H1 (cell line): ENCODE data around the gene UBE2D2.

Experiments used
- CBX5 ChIP-seq: fragments of 300-800, 300-1000 bp; sonication (generic); IDR thresholded peaks from 2 replicates; pipeline ENCODE4 v1.7.1; 2016; ENCODE audit warnings: antibody characterized with exemption, low read length, low read depth
- CHD2 ChIP-seq: IDR thresholded peaks from 2 replicates; pipeline ENCODE4 v1.6.1; 2012; ENCODE audit warnings: low read length, improper control_type of control experiment
- EZH2 ChIP-seq: fragments of 200-600 bp; sonication (generic); IDR thresholded peaks from 2 replicates; pipeline ENCODE4 v1.7.1; 2012; ENCODE audit warnings: low read depth, mild to moderate bottlenecking, moderate library complexity, low read length, inconsistent platforms; ENCODE audit not compliant: severe bottlenecking
- JUN ChIP-seq: IDR thresholded peaks from 2 replicates; pipeline ENCODE4 v1.6.1; 2011; ENCODE audit warnings: low read depth, mild to moderate bottlenecking, improper control_type of control experiment, low read length
- KDM1A ChIP-seq: fragments of 200-600, 300-600 bp; sonication (generic); IDR thresholded peaks from 2 replicates; pipeline ENCODE4 v1.7.1; 2016; ENCODE audit warnings: mild to moderate bottlenecking, low read length, borderline replicate concordance
- POLR2AphosphoS5 ChIP-seq: IDR thresholded peaks from 2 replicates; pipeline ENCODE4 v1.6.1; 2011; ENCODE audit warnings: low read depth, low read length
- RNF2 ChIP-seq: fragments of 200-900, 300-1000 bp; sonication (generic); IDR thresholded peaks from 2 replicates; pipeline ENCODE4 v1.7.1; 2016; ENCODE audit warnings: borderline replicate concordance, low read depth, mild to moderate bottlenecking, antibody characterized with exemption, low read length; ENCODE audit not compliant: poor library complexity, severe bottlenecking; ENCODE audit errors: missing control alignments
- SRF ChIP-seq: IDR thresholded peaks from 2 replicates; pipeline ENCODE4 v1.6.1; 2011; ENCODE audit warnings: mild to moderate bottlenecking, low read depth, low read length, moderate library complexity
- ZNF274 ChIP-seq: IDR thresholded peaks from 2 replicates; pipeline ENCODE4 v1.7.0; 2012; ENCODE audit warnings: low read length, borderline replicate concordance; ENCODE audit errors: extremely low read depth
- TF ChIP-seq, protein P1 (sequence below), 3 experiments: IDR thresholded peaks; 1 replicate in 2 of 3; 2 replicates in 1 of 3; pipeline versions ENCODE4 v1.5.1 to v1.6.1; 2011; ENCODE audit warnings: low read length in 3 of 3, mild to moderate bottlenecking in 3 of 3, inconsistent platforms in 2 of 3, low read depth in 1 of 3, moderate library complexity in 1 of 3; ENCODE audit not compliant: insufficient read depth in 1 of 3; ENCODE audit errors: control extremely low read depth in 1 of 3
- TF ChIP-seq, protein P2 (sequence below): IDR thresholded peaks from 2 replicates; pipeline ENCODE4 v1.6.1; 2012; ENCODE audit warnings: inconsistent platforms

DNA sequence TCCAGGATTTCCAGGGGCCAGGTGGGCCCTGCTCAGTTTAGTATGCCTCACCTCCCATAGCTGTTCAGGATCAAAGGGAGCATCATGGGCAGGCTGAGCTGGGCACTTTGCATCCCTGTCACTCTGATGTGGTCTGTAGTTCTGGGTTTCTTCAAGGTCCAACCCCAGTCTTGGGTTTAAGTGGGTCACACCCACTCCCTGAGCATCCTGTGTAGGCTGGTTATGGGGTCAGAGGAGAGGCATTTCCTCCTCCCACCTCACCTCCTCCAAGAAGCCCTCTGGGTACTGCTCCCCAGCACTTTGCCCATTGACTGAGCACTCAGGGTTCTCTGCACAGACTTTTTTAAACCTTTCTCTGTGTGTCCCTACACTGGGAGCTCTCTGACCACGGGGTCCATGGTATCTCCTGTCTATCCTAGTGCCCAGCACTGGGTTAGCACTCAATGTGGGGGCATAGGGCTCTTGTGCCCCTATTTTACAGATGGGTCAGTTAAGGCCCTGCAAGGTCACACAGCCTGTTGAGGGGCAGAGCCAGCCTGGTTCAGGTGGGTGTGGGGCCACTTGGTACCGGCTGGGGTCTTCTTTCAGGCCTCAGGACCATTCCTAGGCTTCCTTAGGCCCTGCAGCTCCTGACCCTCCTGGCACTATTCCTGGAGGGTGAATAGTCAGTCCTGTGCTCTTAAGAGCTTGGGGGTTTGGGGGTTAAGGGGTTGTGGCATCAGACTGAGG is 106.0 kb downstream of the UBE2D2 start:
- TF ChIP-seq JUN (no peak), CHD2 (no peak), EZH2 (no peak), POLR2AphosphoS5 (no peak), CBX5 (no peak), RNF2 (no peak), KDM1A (no peak), ZNF274 (no peak), SRF (no peak)
- TF ChIP-seq, protein P1, sequence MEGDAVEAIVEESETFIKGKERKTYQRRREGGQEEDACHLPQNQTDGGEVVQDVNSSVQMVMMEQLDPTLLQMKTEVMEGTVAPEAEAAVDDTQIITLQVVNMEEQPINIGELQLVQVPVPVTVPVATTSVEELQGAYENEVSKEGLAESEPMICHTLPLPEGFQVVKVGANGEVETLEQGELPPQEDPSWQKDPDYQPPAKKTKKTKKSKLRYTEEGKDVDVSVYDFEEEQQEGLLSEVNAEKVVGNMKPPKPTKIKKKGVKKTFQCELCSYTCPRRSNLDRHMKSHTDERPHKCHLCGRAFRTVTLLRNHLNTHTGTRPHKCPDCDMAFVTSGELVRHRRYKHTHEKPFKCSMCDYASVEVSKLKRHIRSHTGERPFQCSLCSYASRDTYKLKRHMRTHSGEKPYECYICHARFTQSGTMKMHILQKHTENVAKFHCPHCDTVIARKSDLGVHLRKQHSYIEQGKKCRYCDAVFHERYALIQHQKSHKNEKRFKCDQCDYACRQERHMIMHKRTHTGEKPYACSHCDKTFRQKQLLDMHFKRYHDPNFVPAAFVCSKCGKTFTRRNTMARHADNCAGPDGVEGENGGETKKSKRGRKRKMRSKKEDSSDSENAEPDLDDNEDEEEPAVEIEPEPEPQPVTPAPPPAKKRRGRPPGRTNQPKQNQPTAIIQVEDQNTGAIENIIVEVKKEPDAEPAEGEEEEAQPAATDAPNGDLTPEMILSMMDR (IDR thresholded peaks at IDR 0.05; ENCODE audit: control extremely low read depth in 1 of 3, insufficient read depth in 1 of 3, low read depth in 1 of 3, low read length in 3 of 3), result no peak
- TF ChIP-seq, protein P2, sequence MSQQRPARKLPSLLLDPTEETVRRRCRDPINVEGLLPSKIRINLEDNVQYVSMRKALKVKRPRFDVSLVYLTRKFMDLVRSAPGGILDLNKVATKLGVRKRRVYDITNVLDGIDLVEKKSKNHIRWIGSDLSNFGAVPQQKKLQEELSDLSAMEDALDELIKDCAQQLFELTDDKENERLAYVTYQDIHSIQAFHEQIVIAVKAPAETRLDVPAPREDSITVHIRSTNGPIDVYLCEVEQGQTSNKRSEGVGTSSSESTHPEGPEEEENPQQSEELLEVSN, result no peak
